Activated T-helper 17 cell treated with anti-CD3 and anti-CD28 coated beads, Interleukin-2, amount 50 U/mL, for 72 hours (primary cell): ENCODE data around the gene RCSD1. TPM values are rescaled to one million over a fixed set of nuclear protein-coding genes. Genes with fewer than 3 reads are reported as not detected.

Experiments
- ATAC-seq: fragments of 150-1000 bp; cut with Tn5 transposase; replicated peaks from 2 replicates; pipeline ENCODE4 v1.10.0; 2021; ENCODE audit warnings: mild to moderate bottlenecking, moderate library complexity
- H3K27ac Mint-ChIP-seq: one replicate; pipeline ENCODE4 v1.8.0; 2022; ENCODE audit warnings: mixed read lengths
- H3K27me3 Mint-ChIP-seq: one replicate; pipeline ENCODE4 v1.8.0; 2022; ENCODE audit warnings: mixed read lengths
- H3K36me3 Mint-ChIP-seq: one replicate; pipeline ENCODE4 v1.8.0; 2022; ENCODE audit warnings: low read depth, mild to moderate bottlenecking, mixed read lengths
- H3K4me1 Mint-ChIP-seq: one replicate; pipeline ENCODE4 v1.8.0; 2022; ENCODE audit warnings: mixed read lengths
- H3K4me3 Mint-ChIP-seq: one replicate; pipeline ENCODE4 v1.8.0; 2022; ENCODE audit warnings: mild to moderate bottlenecking, mixed read lengths
- H3K9me3 Mint-ChIP-seq: one replicate; pipeline ENCODE4 v1.8.0; 2022; ENCODE audit warnings: mixed read lengths
- total RNA-seq, 2 donors: library from RNA; stranded (reverse); gene quantifications; one replicate each; pipeline ENCODE4 v1.2.3, GENCODE V29; 2022

Gene RCSD1
- total RNA-seq, 2 donors from 2014 or later: 69.0 to 75.5 TPM

DNA sequence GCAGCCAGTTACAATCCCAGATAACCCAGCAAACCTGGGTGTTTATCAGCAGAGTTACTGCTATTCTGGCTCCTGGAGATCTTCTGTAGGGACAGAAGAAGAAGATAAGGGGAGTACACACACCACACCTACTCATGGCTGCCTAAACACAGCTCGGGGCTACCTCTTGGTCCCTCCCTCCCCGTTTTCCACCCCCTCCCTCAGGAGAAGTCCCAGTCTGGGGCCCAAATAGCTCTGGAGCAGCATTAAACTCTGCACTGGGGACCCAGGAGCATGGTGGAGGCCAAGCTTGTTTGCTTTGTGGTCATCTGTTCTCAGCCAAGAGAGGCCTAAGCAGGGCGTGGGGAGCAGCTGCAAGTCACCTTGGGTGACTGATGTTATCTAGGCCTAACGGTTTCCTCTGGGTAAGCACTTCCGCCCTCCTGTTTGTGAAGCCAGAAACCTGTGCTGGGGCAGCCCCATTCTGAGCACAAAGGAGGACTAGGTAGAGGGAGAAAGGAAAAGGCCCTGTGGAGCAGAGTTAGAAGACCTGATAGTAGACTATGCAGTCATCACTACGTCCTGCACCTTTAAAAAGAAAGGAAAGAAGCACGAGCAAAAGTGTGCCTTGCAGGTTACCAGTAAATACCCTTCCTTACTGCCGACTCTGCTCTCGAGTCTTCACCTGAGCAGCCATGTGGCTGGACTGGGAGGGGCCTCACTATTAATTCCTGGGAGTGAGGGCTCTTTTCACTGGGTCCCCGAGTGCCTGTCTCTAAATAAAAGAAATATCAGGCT lies 2.0 kb upstream of the RCSD1 start:
- H3K27ac Mint-ChIP-seq: peak overlapping the region; percentile 99
- peaks cover 24% of the 10 kb centered on the region for H3K4me1 Mint-ChIP-seq
- no peaks in the 10 kb centered on the region for H3K27me3 Mint-ChIP-seq
- H3K4me3 Mint-ChIP-seq: peak overlapping the region; percentile 98
- peaks cover 6% of the 10 kb centered on the region for H3K9me3 Mint-ChIP-seq
- H3K36me3 Mint-ChIP-seq: peaks cover 45% of the 10 kb centered on the region
- ATAC-seq: peak; percentile 82

DNA sequence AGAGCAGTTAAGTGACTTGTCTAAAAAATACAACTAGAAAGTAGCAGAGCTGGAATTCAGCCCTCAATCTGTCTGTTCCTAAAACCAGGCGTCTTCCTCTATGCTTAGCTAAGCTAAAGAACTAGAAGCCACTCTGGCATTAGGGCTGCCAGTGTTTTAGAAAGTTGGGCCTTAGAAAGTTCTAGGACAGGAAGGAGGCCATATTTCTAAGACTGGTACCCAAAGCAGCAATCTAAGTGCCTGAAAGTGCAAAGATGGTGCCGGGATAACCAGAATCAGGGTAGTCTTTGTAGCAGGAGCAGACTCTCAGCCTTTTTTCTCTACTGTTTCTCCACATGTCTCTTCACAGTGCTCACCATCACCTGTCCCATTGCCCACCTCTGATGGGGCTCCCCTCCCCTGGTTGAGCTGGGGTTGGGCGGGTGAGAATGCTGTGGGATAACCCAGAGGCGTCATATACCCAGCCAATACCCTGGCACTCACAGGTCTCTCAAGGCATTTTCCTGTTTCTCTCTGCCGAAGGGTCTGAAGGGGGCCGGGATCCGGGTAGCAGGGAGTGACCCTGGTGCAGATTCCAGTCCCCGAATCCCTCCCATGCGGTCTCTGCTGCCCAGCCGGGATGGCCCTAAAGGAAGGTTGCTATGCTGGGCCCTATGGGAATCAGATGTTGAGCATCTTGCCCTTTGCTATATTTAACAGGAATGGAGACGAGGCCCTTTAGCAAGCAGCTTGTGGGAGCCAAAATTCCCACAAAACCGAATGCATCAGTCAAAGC lies 1.1 kb upstream of the RCSD1 start:
- ATAC-seq: no peak
- Mint-ChIP-seq H3K27me3 (no peaks in the 10 kb centered on the region), H3K4me1 (peaks cover 33% of the 10 kb centered on the region), H3K36me3 (peaks cover 53% of the 10 kb centered on the region), H3K4me3 (peak overlapping the region; percentile 98), H3K9me3 (peaks cover 6% of the 10 kb centered on the region), H3K27ac (peak overlapping the region; percentile 99)

DNA sequence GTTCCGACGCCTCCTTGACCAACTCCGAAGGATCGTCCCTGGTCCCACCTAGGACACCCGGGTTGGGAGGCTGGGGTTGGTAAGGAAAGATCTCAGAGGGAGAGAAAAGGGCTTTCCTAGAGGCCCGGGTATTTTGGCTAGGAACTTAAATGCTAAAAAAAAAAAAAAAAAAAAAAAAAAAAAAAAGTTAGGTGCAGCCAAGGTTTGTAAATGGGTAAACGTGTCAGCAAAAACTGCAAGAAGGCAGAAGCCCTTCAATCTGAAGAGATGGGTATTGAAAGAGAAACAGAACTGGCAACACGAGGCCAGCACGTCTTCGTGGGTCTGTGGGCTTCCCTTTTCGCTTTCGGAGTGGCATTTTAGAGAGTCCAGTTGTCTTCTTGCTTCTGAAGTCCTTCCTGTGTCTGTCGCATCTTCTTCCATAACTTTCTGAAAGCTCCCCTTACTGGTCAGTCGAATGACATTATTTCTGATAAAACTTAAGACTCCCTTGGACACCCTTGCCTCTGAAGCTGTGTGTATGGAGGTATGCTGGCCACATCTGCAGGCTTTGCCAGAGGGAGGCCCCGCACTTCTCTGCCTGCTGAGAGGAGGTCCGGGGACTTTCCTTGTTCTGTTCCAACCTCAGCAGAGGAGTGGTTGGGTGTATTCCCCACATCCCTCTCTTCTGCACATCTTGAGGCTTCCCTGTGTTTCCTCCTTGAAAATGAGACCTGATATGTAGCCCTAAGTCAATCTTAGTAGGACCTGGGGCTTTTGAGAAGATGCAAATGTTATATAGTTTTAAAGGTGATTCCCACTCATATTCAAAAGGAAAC lies 745 bp downstream of the RCSD1 start:
- ATAC-seq: peak; percentile 44
- no peaks in the 10 kb centered on the region for H3K27me3 Mint-ChIP-seq
- peaks cover 3% of the 10 kb centered on the region for H3K9me3 Mint-ChIP-seq

DNA sequence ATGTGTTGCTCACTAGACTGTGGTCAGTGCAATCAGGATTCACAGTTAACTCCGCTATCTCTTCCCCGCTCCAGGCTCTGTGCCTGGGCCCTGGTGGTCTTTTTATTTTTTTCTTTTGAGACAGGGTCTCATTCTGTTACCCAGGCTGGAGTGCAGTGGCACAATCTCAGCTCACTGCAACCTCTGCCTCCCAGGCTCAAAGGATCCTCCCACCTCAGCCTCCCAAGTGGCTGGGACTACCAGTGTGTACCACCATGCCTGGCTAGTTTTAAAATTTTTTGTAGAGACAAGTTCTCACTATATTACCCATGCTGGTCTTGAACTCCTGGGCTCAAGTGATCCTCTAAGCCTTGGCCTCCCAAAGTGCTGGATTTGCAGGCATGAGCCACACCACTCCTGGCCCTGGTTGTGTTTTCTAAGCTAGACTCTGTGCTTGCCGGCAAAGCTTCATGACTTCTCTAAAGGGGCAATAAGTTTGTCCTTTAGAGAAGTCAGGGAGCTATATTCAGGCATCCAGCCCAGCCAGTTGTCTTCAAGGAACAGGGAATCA lies 1.4 kb downstream of the RCSD1 start:
- no peak for ATAC-seq
- Mint-ChIP-seq H3K27ac (peak overlapping the region; percentile 99), H3K36me3 (peaks cover 67% of the 10 kb centered on the region), H3K4me3 (peak overlapping the region; percentile 98), H3K27me3 (no peaks in the 10 kb centered on the region), H3K9me3 (no peaks in the 10 kb centered on the region), H3K4me1 (peaks cover 35% of the 10 kb centered on the region)

More for the DNA sequence above, 745 bp downstream of the RCSD1 start:
- Mint-ChIP-seq H3K4me3 (peak overlapping the region; percentile 98), H3K36me3 (peaks cover 66% of the 10 kb centered on the region), H3K27ac (peak overlapping the region; percentile 99), H3K4me1 (peaks cover 38% of the 10 kb centered on the region)

DNA sequence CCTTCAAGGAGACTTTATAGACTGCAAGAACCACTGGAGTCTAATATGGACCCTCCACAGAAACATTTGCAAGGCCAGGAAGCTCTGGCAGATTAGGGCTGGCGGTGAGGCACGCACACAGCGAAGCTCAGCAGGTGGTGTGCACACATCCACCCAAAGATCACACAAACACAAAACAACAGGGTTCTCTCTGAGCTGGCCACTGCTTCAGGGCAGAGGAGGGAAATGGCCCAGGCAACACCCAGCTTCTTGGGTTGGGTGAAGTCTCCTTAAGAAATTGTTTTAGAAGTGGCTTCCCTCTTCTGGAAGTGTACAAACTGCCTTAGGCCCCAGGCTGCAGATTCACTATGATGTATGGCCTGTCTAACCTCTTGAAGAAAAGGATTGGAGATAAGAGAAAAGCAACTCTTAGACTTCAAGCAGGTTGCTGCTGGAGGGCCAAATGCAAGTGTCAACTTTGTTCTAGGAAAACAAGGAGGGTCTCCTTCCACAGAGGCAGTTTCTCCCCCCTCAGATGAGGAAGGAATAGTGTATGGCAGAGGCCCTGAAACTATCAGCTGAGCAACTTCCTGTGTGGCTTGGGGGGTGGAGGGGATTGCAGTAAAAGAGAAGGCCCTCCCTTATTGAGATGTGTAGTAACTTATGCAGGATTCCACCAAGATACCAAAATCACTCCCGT lies 2.0 kb downstream of the RCSD1 start:
- peaks cover 40% of the 10 kb centered on the region for H3K4me1 Mint-ChIP-seq
- H3K36me3 Mint-ChIP-seq: peaks cover 74% of the 10 kb centered on the region
- H3K9me3 Mint-ChIP-seq: no peaks in the 10 kb centered on the region
- peak overlapping the region; percentile 98 for H3K4me3 Mint-ChIP-seq
- peak; percentile 12 for ATAC-seq
- peak overlapping the region; percentile 99 for H3K27ac Mint-ChIP-seq
- no peaks in the 10 kb centered on the region for H3K27me3 Mint-ChIP-seq

DNA sequence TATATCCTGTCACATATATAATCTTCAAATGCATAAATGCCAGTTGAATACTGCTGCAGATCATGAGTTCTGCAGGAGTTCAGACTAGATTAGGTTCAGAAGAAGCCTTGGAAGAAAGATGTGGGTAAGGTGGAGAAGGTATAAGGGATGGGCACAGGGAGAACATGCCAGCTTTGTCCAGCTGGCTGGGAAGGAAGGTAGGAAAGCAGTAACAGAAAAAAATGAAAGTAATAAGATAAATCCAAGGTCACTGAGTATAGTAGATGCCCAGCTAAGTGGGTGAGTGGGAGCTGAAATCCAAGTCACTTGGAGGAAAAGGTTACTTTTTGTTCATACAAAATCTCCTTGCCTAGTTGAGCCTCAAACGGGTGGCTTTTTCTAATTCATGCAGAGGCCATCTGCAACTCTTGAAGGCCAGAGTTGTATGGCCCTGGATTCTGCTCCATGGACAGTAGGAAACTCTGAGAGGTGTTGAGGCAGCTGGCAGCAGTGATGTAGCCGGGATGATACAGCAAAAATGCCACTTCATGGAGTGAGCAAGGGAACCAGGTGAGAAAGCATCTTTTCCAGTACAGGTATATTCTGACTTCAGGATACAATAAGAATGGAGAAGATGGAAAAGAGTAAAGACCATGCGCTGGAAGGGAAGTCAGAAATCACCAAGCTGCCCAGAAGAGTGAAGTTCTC lies 3.4 kb downstream of the RCSD1 start:
- Mint-ChIP-seq H3K4me3 (peak overlapping the region; percentile 98), H3K27ac (peak overlapping the region; percentile 99), H3K4me1 (peaks cover 53% of the 10 kb centered on the region), H3K36me3 (peaks cover 80% of the 10 kb centered on the region), H3K9me3 (no peaks in the 10 kb centered on the region), H3K27me3 (no peaks in the 10 kb centered on the region)
- ATAC-seq: no peak

DNA sequence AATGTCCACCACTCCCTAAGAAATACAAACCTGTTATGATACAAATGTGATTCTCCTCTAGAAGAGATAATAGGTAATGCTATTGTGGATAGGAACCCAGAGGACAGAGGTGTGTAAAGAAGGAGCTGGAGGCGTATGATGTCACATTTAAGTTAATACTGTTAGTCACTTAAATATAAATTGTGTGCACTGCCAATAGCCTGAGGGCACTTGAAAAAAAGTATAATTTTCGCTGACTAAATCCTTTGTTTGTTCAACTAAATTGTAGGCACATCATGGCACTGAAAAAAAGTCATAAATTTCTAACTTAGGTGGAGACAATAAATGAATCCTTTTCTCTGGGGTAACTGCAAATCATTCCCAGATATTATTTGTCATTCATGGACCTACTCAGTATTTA lies 4.4 kb downstream of the RCSD1 start:
- H3K4me1 Mint-ChIP-seq: peaks cover 55% of the 10 kb centered on the region
- H3K36me3 Mint-ChIP-seq: peaks cover 82% of the 10 kb centered on the region
- H3K4me3 Mint-ChIP-seq: peak overlapping the region; percentile 98
- no peaks in the 10 kb centered on the region for H3K27me3 Mint-ChIP-seq
- ATAC-seq: no peak
- no peaks in the 10 kb centered on the region for H3K9me3 Mint-ChIP-seq
- H3K27ac Mint-ChIP-seq: peak overlapping the region; percentile 99

DNA sequence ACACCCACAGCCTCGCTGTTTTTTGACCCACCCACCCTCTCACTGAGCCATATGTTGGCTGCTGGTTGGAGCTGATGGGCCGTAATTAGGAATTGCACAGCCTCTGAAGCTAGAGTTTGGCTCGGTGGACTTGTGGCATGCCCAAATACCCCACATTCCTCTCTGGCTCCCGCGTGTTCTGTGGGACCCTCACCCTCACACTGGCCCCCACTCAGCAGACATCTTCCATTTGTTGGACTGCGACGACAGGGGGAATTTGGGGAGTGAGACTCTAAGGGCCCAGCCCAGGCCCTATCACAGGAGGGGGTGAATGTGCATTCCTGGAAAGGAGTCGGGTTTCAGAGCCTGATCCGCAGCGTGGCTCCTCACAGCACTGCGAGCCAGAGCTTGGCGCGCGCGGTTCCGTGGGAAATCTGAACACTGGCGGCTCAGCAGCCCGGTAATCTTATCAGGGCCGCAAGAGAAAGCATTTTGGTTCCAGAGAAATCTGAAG lies 5.2 kb downstream of the RCSD1 start:
- no peaks in the 10 kb centered on the region for H3K9me3 Mint-ChIP-seq
- H3K36me3 Mint-ChIP-seq: peaks cover 85% of the 10 kb centered on the region
- ATAC-seq: no peak
- no peaks in the 10 kb centered on the region for H3K27me3 Mint-ChIP-seq
- H3K4me1 Mint-ChIP-seq: peaks cover 55% of the 10 kb centered on the region
- H3K27ac Mint-ChIP-seq: peak overlapping the region; percentile 99
- H3K4me3 Mint-ChIP-seq: peak overlapping the region; percentile 98

DNA sequence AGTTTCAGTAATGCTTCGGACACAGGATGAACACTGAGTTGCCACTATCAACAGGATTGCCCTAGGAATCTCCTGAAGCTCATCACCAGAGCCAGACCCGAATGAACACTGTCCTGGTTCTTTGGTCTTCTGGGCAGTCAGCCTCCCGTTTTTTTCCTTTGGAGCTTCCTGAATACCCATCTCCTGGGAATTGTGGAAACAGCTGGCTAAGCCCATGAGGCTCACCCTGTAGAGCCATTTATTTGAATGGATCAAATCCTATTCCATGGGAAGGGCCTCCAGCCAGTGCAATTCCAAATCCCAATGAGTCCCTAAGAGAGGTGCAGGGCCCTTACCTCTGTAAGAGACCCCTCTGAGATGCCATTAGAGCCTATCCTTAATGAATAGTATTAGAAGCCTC lies 5.9 kb downstream of the RCSD1 start:
- Mint-ChIP-seq H3K27ac (peak overlapping the region; percentile 77), H3K4me3 (peak overlapping the region; percentile 98), H3K27me3 (no peaks in the 10 kb centered on the region), H3K4me1 (peaks cover 60% of the 10 kb centered on the region), H3K9me3 (no peaks in the 10 kb centered on the region), H3K36me3 (peaks cover 86% of the 10 kb centered on the region)
- ATAC-seq: no peak

DNA sequence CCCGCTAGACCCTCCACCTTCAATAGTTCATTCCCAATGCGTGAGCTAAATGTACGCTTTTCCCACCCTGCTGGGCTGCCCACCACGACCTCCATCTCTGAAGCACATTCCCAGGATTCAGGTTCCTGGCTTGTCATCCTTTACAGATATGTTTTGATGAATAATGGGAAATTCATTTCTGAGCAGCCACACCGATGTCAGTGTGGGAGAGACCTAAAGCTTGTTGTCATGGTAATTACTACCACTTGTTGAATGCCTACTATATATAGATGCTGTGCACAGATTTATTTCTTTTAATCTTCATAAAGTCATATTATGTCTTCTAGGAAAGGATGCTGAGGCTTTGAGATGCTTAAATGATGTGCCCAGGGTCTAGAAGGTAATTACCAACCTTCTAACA lies 8.0 kb downstream of the RCSD1 start:
- no peaks in the 10 kb centered on the region for H3K27me3 Mint-ChIP-seq
- peaks cover 69% of the 10 kb centered on the region for H3K4me1 Mint-ChIP-seq
- peak overlapping the region; percentile 77 for H3K27ac Mint-ChIP-seq
- H3K4me3 Mint-ChIP-seq: peak overlapping the region; percentile 98
- peaks cover 86% of the 10 kb centered on the region for H3K36me3 Mint-ChIP-seq
- no peak for ATAC-seq
- no peaks in the 10 kb centered on the region for H3K9me3 Mint-ChIP-seq

DNA sequence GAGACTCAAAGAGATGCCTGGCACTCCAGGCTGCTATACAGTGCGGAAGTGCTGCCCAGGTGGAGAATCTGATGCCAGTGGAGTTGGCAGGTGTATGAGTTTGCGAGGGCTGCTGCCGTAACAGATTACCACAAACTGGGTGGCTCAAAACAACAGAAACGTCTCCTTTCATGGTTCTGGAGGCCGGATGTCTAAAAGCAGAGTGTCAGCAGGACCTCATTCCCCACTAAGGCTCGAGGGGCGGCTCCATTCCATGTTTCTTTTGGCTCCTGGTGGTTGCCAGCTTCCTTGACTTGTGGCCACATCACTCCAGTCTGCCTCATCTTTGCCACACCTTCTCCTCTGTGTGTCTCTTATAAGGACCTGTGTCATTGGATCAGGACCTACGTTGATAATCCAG lies 10.0 kb downstream of the RCSD1 start:
- Mint-ChIP-seq H3K27me3 (no peaks in the 10 kb centered on the region), H3K4me1 (peaks cover 62% of the 10 kb centered on the region), H3K4me3 (peak overlapping the region; percentile 98), H3K27ac (peak overlapping the region; percentile 85), H3K9me3 (no peaks in the 10 kb centered on the region), H3K36me3 (peaks cover 81% of the 10 kb centered on the region)
- ATAC-seq: no peak

DNA sequence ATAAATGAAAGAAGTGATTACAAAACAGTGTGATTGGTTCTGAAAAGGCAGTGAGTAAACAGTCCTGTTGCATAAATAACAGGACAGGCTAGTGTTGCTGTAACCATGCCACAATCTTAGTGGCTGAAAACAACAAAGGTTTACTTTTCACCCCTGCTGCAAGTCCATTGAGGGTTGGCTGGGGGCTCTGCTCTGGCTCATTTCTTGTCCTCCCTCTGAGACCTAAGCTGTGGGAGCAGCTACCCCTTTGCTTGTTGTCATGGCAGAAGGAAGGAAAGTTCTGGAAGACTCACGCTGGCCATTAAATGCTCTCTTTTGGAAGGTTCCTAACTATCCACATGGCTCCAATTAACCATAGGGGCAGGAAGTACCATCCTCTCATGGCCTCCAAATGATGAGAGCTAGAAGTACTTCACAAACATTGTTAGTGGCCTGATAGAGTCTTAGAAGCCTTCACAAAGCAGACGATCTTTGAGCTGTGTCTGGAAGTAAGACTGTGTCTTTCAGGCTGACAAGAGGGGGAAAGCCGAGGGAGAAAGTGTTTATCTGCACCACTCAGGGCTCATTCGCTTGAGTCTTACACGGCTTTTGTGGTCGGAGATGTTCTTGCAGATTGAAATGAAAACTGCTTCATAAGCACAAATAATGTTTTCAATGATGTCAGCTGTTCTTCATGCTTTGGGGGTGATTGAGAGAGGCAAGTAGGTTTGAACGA lies 11.9 kb downstream of the RCSD1 start:
- H3K4me3 Mint-ChIP-seq: peak overlapping the region; percentile 98

DNA sequence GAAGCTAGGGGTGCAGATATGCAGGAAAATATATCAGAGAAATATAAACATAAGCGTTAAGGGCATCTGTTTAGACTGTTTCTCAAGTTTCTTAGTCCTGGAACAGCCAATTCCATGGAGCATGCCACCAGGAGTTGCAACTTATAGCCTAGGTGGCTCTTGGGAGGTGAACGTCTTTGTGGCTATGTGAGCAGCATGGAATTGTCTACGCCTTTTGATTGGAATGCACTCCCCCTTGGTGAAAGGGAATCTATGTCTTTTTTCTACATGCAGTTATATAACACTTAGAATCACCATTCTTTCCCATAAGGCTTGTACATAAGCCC lies 12.4 kb downstream of the RCSD1 start:
- no peaks in the 10 kb centered on the region for H3K27me3 Mint-ChIP-seq
- peak overlapping the region; percentile 85 for H3K27ac Mint-ChIP-seq
- H3K4me3 Mint-ChIP-seq: peak overlapping the region; percentile 98
- no peaks in the 10 kb centered on the region for H3K9me3 Mint-ChIP-seq
- peaks cover 80% of the 10 kb centered on the region for H3K36me3 Mint-ChIP-seq
- peaks cover 63% of the 10 kb centered on the region for H3K4me1 Mint-ChIP-seq
- no peak for ATAC-seq

More for the DNA sequence above, 11.9 kb downstream of the RCSD1 start:
- Mint-ChIP-seq H3K27me3 (no peaks in the 10 kb centered on the region), H3K27ac (peak overlapping the region; percentile 85), H3K4me1 (peaks cover 68% of the 10 kb centered on the region), H3K9me3 (no peaks in the 10 kb centered on the region), H3K36me3 (peaks cover 84% of the 10 kb centered on the region)
- ATAC-seq: peak; percentile 74
